IPS-18a (cell line): ENCODE measurements around the gene TRPV5.

ENCODE experiments used
- H3K27ac ChIP-seq: one replicate; pipeline ENCODE4 v1.5.1; 2013; ENCODE audit warnings: low read length
- H3K27me3 ChIP-seq: one replicate; pipeline ENCODE4 v1.6.1; 2013; ENCODE audit warnings: mild to moderate bottlenecking, low read length; ENCODE audit not compliant: control insufficient read depth, insufficient read depth
- H3K36me3 ChIP-seq: one replicate; pipeline ENCODE4 v1.6.1; 2013; ENCODE audit warnings: low read depth, low read length; ENCODE audit not compliant: control insufficient read depth
- H3K4me1 ChIP-seq: one replicate; pipeline ENCODE4 v1.6.1; 2013; ENCODE audit warnings: low read depth, low read length; ENCODE audit not compliant: control insufficient read depth
- H3K4me3 ChIP-seq: one replicate; pipeline ENCODE4 v1.5.1; 2013; ENCODE audit warnings: low read length
- H3K9ac ChIP-seq: one replicate; pipeline ENCODE4 v1.6.1; 2013; ENCODE audit warnings: mild to moderate bottlenecking, low read length, moderate library complexity
- H3K9me3 ChIP-seq: one replicate; pipeline ENCODE4 v1.6.1; 2013; ENCODE audit warnings: low read depth, low read length; ENCODE audit not compliant: control insufficient read depth

Gene TRPV5

DNA sequence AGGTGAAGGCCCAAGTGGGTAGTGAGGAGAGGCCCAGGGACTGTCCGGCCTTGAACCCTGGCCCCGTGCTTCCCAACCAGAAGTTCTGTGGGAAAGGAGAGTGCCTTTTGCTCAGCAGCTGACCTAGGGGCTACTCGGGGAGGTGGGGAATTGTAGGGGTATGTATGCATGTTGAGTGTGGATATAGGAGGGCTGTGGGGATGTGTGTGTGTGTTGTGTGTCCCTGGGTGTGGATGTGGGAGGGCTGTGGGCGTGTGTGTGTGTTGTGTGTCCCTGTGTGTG lies 66.5 kb downstream of the TRPV5 start:
- Histone ChIP-seq H3K4me3 (no peak overlapping the region), H3K27me3 (no peaks in the 10 kb centered on the region), H3K9me3 (no peaks in the 10 kb centered on the region), H3K9ac (no peak overlapping the region), H3K27ac (no peak overlapping the region), H3K4me1 (peaks cover 12% of the 10 kb centered on the region), H3K36me3 (no peaks in the 10 kb centered on the region)

GRCh38 chr7:142866361-142867096 lies 67.0 kb downstream of the TRPV5 start:
- H3K27me3 ChIP-seq, result no peaks in the 10 kb centered on the region
- H3K36me3 ChIP-seq, result no peaks in the 10 kb centered on the region
- no peak overlapping the region for H3K27ac ChIP-seq
- H3K9ac ChIP-seq, result no peak overlapping the region
- no peak overlapping the region for H3K4me3 ChIP-seq
- H3K4me1 ChIP-seq, result peaks cover 17% of the 10 kb centered on the region
- no peaks in the 10 kb centered on the region for H3K9me3 ChIP-seq

DNA sequence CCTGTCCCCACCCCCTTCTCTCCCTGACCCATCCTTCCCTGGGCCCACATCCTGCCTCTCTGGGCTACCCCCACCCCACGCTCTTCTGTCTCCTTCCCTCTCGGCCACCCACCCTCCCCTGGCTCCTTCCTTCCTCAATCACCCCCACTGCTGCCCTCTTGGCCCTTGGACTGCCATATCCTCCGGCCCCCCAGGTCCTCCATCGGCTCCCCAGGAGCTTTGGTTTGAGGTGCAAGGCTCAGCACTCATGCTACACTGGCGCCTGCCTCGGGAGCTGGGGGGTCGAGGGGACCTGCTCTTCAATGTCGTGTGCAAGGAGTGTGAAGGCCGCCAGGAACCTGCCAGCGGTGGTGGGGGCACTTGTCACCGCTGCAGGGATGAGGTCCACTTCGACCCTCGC lies 67.8 kb downstream of the TRPV5 start:
- Histone ChIP-seq H3K36me3 (no peaks in the 10 kb centered on the region), H3K9ac (no peak overlapping the region)

GRCh38 chr7:142864980-142865747 lies 68.4 kb downstream of the TRPV5 start:
- no peak overlapping the region for H3K9ac ChIP-seq
- no peaks in the 10 kb centered on the region for H3K9me3 ChIP-seq
- no peak overlapping the region for H3K27ac ChIP-seq
- no peaks in the 10 kb centered on the region for H3K36me3 ChIP-seq
- no peak overlapping the region for H3K4me3 ChIP-seq
- no peaks in the 10 kb centered on the region for H3K27me3 ChIP-seq
- H3K4me1 ChIP-seq, result peaks cover 19% of the 10 kb centered on the region

More for the DNA sequence above, 67.8 kb downstream of the TRPV5 start:
- H3K4me3 ChIP-seq, result no peak overlapping the region
- H3K27me3 ChIP-seq, result no peaks in the 10 kb centered on the region
- peaks cover 19% of the 10 kb centered on the region for H3K4me1 ChIP-seq
- no peaks in the 10 kb centered on the region for H3K9me3 ChIP-seq
- no peak overlapping the region for H3K27ac ChIP-seq

- H3K9ac ChIP-seq, result no peak overlapping the region
- H3K4me1 ChIP-seq, result peaks cover 19% of the 10 kb centered on the region
- no peak overlapping the region for H3K4me3 ChIP-seq
- H3K9me3 ChIP-seq, result no peaks in the 10 kb centered on the region
- H3K27me3 ChIP-seq, result no peaks in the 10 kb centered on the region
- no peak overlapping the region for H3K27ac ChIP-seq
- H3K36me3 ChIP-seq, result no peaks in the 10 kb centered on the region
Observed at GRCh38 chr7:142863891-142864685, 69.5 kb downstream of the TRPV5 start.

GRCh38 chr7:142862786-142863400 lies 70.7 kb downstream of the TRPV5 start:
- no peak overlapping the region for H3K27ac ChIP-seq
- no peaks in the 10 kb centered on the region for H3K27me3 ChIP-seq
- H3K4me3 ChIP-seq, result no peak overlapping the region
- H3K36me3 ChIP-seq, result no peaks in the 10 kb centered on the region
- H3K9me3 ChIP-seq, result no peaks in the 10 kb centered on the region
- peaks cover 19% of the 10 kb centered on the region for H3K4me1 ChIP-seq
- H3K9ac ChIP-seq, result no peak overlapping the region

GRCh38 chr7:142862351-142862750 lies 71.2 kb downstream of the TRPV5 start:
- Histone ChIP-seq H3K9ac (no peak overlapping the region), H3K4me3 (no peak overlapping the region), H3K36me3 (no peaks in the 10 kb centered on the region)

DNA sequence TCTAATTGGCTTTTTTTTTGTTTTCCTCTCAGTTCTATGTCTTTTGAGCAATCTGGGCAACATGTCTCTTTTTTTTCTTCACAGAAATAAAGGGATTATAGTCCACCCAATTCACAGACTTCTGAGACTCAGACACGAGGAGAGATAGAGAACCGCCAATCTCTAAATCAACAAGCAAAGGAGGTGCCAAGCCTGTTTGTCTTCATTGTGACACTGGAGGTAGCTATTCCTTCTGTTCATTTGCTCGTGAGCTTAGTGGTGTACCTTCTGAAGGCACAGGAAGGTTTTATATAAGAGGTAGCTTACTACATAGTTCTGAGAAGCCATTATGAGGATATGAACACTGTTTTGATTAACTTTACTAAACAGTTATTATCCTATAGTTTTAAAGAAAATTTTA lies 72.6 kb downstream of the TRPV5 start:
- Histone ChIP-seq H3K36me3 (no peaks in the 10 kb centered on the region), H3K4me3 (no peak overlapping the region), H3K4me1 (peaks cover 19% of the 10 kb centered on the region), H3K9ac (no peak overlapping the region), H3K27ac (no peak overlapping the region), H3K9me3 (no peaks in the 10 kb centered on the region), H3K27me3 (peaks cover 3% of the 10 kb centered on the region)

More at GRCh38 chr7:142862351-142862750, 71.2 kb downstream of the TRPV5 start:
- Histone ChIP-seq H3K27ac (no peak overlapping the region), H3K9me3 (no peaks in the 10 kb centered on the region), H3K27me3 (no peaks in the 10 kb centered on the region), H3K4me1 (peaks cover 19% of the 10 kb centered on the region)

DNA sequence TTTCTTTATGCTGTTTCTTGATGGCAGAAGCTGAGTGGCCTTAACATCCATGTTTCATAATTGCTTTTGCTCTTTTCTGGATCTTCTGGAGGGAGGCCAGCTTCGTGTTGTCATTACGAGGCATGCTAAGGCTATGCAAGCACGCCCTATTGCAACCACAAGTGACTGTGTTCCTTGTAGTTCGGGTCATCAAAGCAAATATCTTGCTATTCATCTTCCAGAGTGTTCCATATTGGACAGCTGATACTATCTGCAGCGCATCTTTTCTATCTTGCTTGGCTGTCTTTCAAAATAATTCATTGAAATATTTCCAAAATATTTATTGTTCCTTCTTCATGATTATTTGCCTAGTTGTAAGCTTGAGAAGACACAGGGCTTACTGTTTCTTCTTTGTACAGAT lies 73.7 kb downstream of the TRPV5 start:
- peaks cover 24% of the 10 kb centered on the region for H3K4me1 ChIP-seq
- no peak overlapping the region for H3K9ac ChIP-seq
- H3K4me3 ChIP-seq, result no peak overlapping the region
- no peaks in the 10 kb centered on the region for H3K9me3 ChIP-seq
- no peaks in the 10 kb centered on the region for H3K36me3 ChIP-seq
- H3K27me3 ChIP-seq, result peaks cover 13% of the 10 kb centered on the region
- H3K27ac ChIP-seq, result no peak overlapping the region

DNA sequence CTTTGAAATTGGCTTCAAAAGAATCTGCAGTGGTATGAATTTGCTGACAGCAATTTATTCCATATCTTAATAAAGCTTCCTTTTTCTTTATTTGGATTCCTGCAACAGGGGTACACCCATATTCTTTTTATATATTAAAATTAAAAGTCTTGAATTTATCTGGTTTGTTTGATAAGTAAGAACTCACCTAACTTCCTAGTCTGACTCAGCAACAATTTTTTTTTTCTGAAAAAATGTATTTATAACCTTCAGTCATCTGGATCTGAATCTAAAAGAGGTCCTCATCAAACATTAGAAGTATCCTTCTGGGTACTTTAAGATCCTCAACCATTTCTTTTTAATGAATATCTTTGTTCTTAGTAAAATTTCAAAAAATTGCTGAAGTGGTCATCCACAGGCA lies 74.1 kb downstream of the TRPV5 start:
- Histone ChIP-seq H3K9ac (no peak overlapping the region), H3K27ac (no peak overlapping the region), H3K4me3 (no peak overlapping the region), H3K27me3 (peaks cover 13% of the 10 kb centered on the region), H3K36me3 (no peaks in the 10 kb centered on the region), H3K4me1 (peaks cover 24% of the 10 kb centered on the region), H3K9me3 (no peaks in the 10 kb centered on the region)
